CD4-positive, alpha-beta memory T cell (primary cell): ENCODE measurements around the gene SELENOV. TPM values are rescaled to one million over a fixed set of nuclear protein-coding genes. Genes with fewer than 3 reads are reported as not detected.
A peak's percentile ranks its signal among the peaks of the same experiment; 100 is the strongest.

Experiments
- CTCF ChIA-PET: fragments of 350-600 bp; sonication (Branson Sonifier 250); formaldehyde crosslinking; loops from one replicate; lab custom pipeline; 2021; ENCODE audit warnings: inconsistent platforms; ENCODE audit not compliant: partially characterized antibody; lab: Charles Lee
- POLR2A ChIA-PET: fragments of 350-600 bp; sonication (Branson Sonifier 250); formaldehyde crosslinking; loops from one replicate; lab custom pipeline; 2021; ENCODE audit not compliant: partially characterized antibody; lab: Charles Lee
- DNase-seq, 5 donors: peaks; one replicate each; pipeline versions ENCODE4 v3.0.0 to v3.0.0-alpha.2; 2020 to 2022; ENCODE audit warnings: mixed read lengths in 1 of 5
- H3K27ac ChIP-seq: one replicate; pipeline ENCODE4 v1.7.0; 2013; ENCODE audit warnings: low read depth, low read length
- H3K27me3 ChIP-seq: 2 replicates; pipeline ENCODE4 v1.7.0; 2013; ENCODE audit warnings: mild to moderate bottlenecking, low read length, moderate library complexity; ENCODE audit not compliant: insufficient read depth
- H3K36me3 ChIP-seq: 2 replicates; pipeline ENCODE4 v1.7.0; 2013; ENCODE audit warnings: mild to moderate bottlenecking, low read length, moderate library complexity; ENCODE audit not compliant: insufficient read depth
- H3K4me1 ChIP-seq: 2 replicates; pipeline ENCODE4 v1.7.0; 2013; ENCODE audit warnings: mild to moderate bottlenecking, low read length, moderate library complexity; ENCODE audit not compliant: insufficient read depth
- H3K4me3 ChIP-seq, 2 donors: one replicate each; pipeline ENCODE4 v1.7.0; 2013; ENCODE audit warnings: low read length in 2 of 2, mild to moderate bottlenecking in 1 of 2
- H3K9me3 ChIP-seq, 2 donors: one replicate each; pipeline ENCODE4 v1.7.0; 2013; ENCODE audit warnings: low read length in 2 of 2, control low read depth in 1 of 2; ENCODE audit not compliant: control insufficient read depth in 1 of 2
- H3K27ac Mint-ChIP-seq, 7 donors: one replicate each; pipeline ENCODE4 v1.8.0; 2020 to 2021; ENCODE audit warnings: mixed read lengths in 7 of 7, mild to moderate bottlenecking in 6 of 7, inconsistent platforms in 3 of 7, moderate library complexity in 3 of 7
- H3K27me3 Mint-ChIP-seq, 2 donors: one replicate each; pipeline ENCODE4 v1.8.0; 2020 to 2021; ENCODE audit warnings: mixed read lengths in 2 of 2
- H3K36me3 Mint-ChIP-seq, 2 donors: one replicate each; pipeline ENCODE4 v1.8.0; 2020 to 2021; ENCODE audit warnings: mixed read lengths in 2 of 2, inconsistent platforms in 1 of 2, mild to moderate bottlenecking in 1 of 2
- H3K4me1 Mint-ChIP-seq, 4 donors: one replicate each; pipeline ENCODE4 v1.8.0; 2020 to 2021; ENCODE audit warnings: mixed read lengths in 4 of 4, mild to moderate bottlenecking in 1 of 4
- H3K4me3 Mint-ChIP-seq, 8 donors: one replicate each; pipeline ENCODE4 v1.8.0; 2020 to 2021; ENCODE audit warnings: mixed read lengths in 8 of 8, mild to moderate bottlenecking in 7 of 8, moderate library complexity in 6 of 8, inconsistent platforms in 3 of 8
- H3K9me3 Mint-ChIP-seq, 8 donors: one replicate each; pipeline ENCODE4 v1.8.0; 2020 to 2021; ENCODE audit warnings: mixed read lengths in 8 of 8, mild to moderate bottlenecking in 5 of 8, inconsistent platforms in 3 of 8, moderate library complexity in 1 of 8
- intact Hi-C: fragments of 100-400 bp; cut with micrococcal nuclease; formaldehyde crosslinking; loops from one replicate; pipeline ENCODE4 v1.15.1; 2023
- polyA plus RNA-seq, 2 donors: library from polyadenylated mRNA; unstranded; fragments of 300-500 nt; fragmentation: Illumina TruSeq; gene quantifications; one replicate each; pipeline ENCODE4 v1.2.3, GENCODE V29; 2021
- total RNA-seq, 2 experiments: library from RNA; stranded (reverse); gene quantifications; one replicate each; pipeline ENCODE4 v1.2.3, GENCODE V29; 2021

Gene SELENOV
- total and polyA plus RNA-seq, 4 experiments from 2014 or later, result not detected

DNA sequence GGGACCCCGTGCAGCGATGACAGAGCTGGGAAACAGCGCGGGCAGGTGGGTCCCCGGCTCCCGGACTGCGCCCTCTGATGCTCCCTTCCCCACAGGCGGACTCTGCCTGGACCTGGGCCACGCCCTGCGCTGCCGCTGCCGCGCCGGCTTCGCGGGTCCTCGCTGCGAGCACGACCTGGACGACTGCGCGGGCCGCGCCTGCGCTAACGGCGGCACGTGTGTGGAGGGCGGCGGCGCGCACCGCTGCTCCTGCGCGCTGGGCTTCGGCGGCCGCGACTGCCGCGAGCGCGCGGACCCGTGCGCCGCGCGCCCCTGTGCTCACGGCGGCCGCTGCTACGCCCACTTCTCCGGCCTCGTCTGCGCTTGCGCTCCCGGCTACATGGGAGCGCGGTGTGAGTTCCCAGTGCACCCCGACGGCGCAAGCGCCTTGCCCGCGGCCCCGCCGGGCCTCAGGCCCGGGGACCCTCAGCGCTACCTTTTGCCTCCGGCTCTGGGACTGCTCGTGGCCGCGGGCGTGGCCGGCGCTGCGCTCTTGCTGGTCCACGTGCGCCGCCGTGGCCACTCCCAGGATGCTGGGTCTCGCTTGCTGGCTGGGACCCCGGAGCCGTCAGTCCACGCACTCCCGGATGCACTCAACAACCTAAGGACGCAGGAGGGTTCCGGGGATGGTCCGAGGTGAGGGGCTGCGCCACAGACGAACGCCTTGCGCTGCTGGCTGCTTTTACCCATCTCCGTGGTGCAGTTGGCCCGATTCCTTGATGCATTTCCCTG lies 7.8 kb upstream of the SELENOV start:
- Mint-ChIP-seq H3K4me1 (peaks cover 9 to 38% (median 21%) of the 10 kb centered on the region in 4 donors), H3K36me3 (no peaks in the 10 kb centered on the region), H3K9me3 (peaks cover 0 to 2% (median 0%) of the 10 kb centered on the region in 8 donors), H3K4me3 (peak overlapping the region; percentile 72 to 86 (median 82)), H3K27me3 (peaks cover 25 to 48% of the 10 kb centered on the region in 2 donors), H3K27ac (peak overlapping the region in 2 of 7 donors; percentile 35 to 67)
- intact Hi-C loops, result no loop called here
- Histone ChIP-seq H3K27me3 (peaks cover 11% of the 10 kb centered on the region), H3K4me3 (peak overlapping the region in 1 of 2 donors; percentile 32), H3K9me3 (no peaks in the 10 kb centered on the region), H3K4me1 (peaks cover 19% of the 10 kb centered on the region), H3K27ac (no peak overlapping the region), H3K36me3 (no peaks in the 10 kb centered on the region)
- DNase-seq, result peak in 4 of 5 donors; percentile 37 to 47 (median 43)
- ChIA-PET POLR2A (no interaction called here), CTCF (interaction anchor here (2.1 to 2.5 kb wide), 2 partner anchors 26 to 67 kb away, joined by 7 to 12 read pairs; partner anchors contain the start of gene EID2B)

DNA sequence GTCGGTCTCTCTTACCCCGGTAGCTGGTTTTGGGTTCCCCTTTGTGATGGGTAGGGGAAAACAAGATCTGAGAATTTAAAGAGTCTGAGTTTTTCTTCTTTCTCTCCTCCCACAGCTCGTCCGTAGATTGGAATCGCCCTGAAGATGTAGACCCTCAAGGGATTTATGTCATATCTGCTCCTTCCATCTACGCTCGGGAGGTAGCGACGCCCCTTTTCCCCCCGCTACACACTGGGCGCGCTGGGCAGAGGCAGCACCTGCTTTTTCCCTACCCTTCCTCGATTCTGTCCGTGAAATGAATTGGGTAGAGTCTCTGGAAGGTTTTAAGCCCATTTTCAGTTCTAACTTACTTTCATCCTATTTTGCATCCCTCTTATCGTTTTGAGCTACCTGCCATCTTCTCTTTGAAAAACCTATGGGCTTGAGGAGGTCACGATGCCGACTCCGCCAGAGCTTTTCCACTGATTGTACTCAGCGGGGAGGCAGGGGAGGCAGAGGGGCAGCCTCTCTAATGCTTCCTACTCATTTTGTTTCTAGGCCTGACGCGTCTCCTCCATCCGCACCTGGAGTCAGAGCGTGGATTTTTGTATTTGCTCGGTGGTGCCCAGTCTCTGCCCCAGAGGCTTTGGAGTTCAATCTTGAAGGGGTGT lies 7.1 kb upstream of the SELENOV start:
- Histone ChIP-seq H3K27ac (no peak overlapping the region), H3K36me3 (no peaks in the 10 kb centered on the region), H3K9me3 (no peaks in the 10 kb centered on the region), H3K4me3 (peak overlapping the region in 1 of 2 donors; percentile 32), H3K4me1 (peaks cover 15% of the 10 kb centered on the region), H3K27me3 (peaks cover 11% of the 10 kb centered on the region)
- Mint-ChIP-seq H3K4me3 (peak overlapping the region; percentile 60 to 86 (median 81)), H3K9me3 (peaks cover 0 to 2% (median 0%) of the 10 kb centered on the region in 8 donors), H3K27ac (peak overlapping the region in 1 of 7 donors; percentile 35), H3K4me1 (peaks cover 9 to 38% (median 21%) of the 10 kb centered on the region in 4 donors), H3K27me3 (peaks cover 28 to 51% of the 10 kb centered on the region in 2 donors), H3K36me3 (no peaks in the 10 kb centered on the region)
- DNase-seq, result no peak
- ChIA-PET CTCF (interaction anchor here (2.1 to 2.5 kb wide), 2 partner anchors 25 to 68 kb away, joined by 7 to 12 read pairs; partner anchors contain the start of gene EID2B), POLR2A (interaction anchor here (1.1 kb wide), 1 partner anchor 62 kb away, joined by 4 read pairs; the partner anchor contains the start of gene SUPT5H)
- intact Hi-C loops, result no loop called here

DNA sequence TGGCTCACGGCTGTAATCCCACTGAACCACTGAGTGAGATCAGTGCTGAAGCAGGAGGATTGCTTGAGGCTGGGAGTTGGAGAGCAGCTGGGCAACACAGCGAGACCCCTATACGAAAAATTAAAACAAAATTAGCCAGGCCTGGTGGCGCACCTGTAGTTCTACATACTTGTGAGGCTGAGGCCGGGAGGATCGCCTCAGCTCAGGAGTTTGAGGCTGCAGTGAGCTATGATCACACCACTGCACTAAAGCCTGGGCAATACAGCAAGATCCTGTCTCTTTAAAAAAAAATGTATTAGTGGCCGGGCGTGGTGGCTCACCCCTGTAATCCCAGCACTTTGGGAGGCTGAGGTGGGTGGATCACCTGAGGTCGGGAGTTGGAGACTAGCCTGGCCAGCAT lies 6.3 kb upstream of the SELENOV start:
- Histone ChIP-seq H3K4me3 (no peak overlapping the region), H3K27ac (no peak overlapping the region), H3K9me3 (no peaks in the 10 kb centered on the region), H3K27me3 (peaks cover 6% of the 10 kb centered on the region), H3K36me3 (no peaks in the 10 kb centered on the region), H3K4me1 (peaks cover 10% of the 10 kb centered on the region)
- POLR2A ChIA-PET, result interaction anchor here (1.1 kb wide), 1 partner anchor 63 kb away, joined by 4 read pairs; the partner anchor contains the start of gene SUPT5H
- H3K27ac Mint-ChIP-seq, result peak overlapping the region in 1 of 7 donors; percentile 7
- no peak overlapping the region for H3K4me3 Mint-ChIP-seq
- no peak for DNase-seq
- H3K36me3 Mint-ChIP-seq, result no peaks in the 10 kb centered on the region
- intact Hi-C loops, result no loop called here
- H3K4me1 Mint-ChIP-seq, result peaks cover 7 to 33% (median 16%) of the 10 kb centered on the region in 4 donors
- peaks cover 33 to 49% of the 10 kb centered on the region in 2 donors for H3K27me3 Mint-ChIP-seq
- H3K9me3 Mint-ChIP-seq, result peaks cover 0 to 2% (median 0%) of the 10 kb centered on the region in 8 donors
- CTCF ChIA-PET, result interaction anchor here (0.8 kb wide), 1 partner anchor 24 kb away, joined by 3 read pairs; the partner anchor contains the start of gene EID2B

DNA sequence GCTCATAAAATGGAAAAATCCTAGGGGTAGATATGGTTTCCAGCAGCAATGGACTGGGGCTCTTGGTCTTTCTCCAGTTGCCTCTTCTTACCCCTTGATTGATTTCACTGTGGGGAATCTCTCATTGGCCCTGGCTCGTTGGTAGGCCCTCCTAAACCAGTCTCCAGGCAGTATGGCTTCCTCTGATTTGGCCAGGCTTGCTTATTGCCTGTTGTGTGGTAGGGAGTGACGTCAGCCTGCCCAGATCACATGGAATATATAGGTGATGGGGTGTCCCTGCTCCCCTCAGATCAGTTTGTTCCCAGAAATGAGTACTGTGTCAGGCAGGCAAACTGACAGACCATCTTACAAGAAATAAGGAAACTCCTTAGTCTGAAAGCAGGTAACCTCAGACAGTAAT lies 5.7 kb upstream of the SELENOV start:
- H3K27me3 Mint-ChIP-seq, result peaks cover 35 to 47% of the 10 kb centered on the region in 2 donors
- CTCF ChIA-PET, result interaction anchor here (0.8 kb wide), 1 partner anchor 23 kb away, joined by 3 read pairs; the partner anchor contains the start of gene EID2B
- peaks cover 5 to 27% (median 16%) of the 10 kb centered on the region in 4 donors for H3K4me1 Mint-ChIP-seq

DNA sequence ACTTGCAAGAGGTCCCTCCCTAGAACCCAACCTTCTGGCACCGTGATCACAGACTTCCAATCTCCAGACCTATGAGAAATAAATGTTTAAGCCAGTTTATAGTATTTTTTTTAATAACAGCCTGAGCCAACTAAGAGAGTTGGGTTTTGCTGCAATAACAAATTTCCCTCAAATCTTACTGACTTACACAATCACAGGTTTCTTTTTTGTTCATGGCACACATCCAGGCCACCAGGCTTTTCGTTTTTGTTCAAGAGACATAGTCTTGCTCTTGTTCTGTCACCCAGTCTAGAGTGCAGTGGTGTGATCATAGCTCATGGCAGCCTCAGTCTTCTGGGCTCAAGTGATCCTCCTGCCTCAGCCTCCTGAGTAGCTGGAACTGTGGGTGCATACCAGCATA lies 2.0 kb upstream of the SELENOV start:
- Histone ChIP-seq H3K4me3 (no peak overlapping the region), H3K36me3 (no peaks in the 10 kb centered on the region), H3K9me3 (no peaks in the 10 kb centered on the region), H3K27ac (no peak overlapping the region), H3K27me3 (peaks cover 19% of the 10 kb centered on the region), H3K4me1 (peaks cover 18% of the 10 kb centered on the region)
- intact Hi-C loops, result no loop called here
- ChIA-PET CTCF (interaction anchor here (0.7 kb wide), 1 partner anchor 10 kb away, joined by 3 read pairs; no protein-coding TSS in a partner anchor), POLR2A (no interaction called here)
- H3K4me1 Mint-ChIP-seq, result peaks cover 7 to 24% (median 14%) of the 10 kb centered on the region in 4 donors
- no peaks in the 10 kb centered on the region for H3K9me3 Mint-ChIP-seq
- H3K27ac Mint-ChIP-seq, result no peak overlapping the region
- DNase-seq, result no peak
- peaks cover 37 to 44% of the 10 kb centered on the region in 2 donors for H3K27me3 Mint-ChIP-seq
- no peaks in the 10 kb centered on the region for H3K36me3 Mint-ChIP-seq
- peak overlapping the region in 1 of 8 donors; percentile 41 for H3K4me3 Mint-ChIP-seq

More for the DNA sequence above, 5.7 kb upstream of the SELENOV start:
- intact Hi-C loops, result no loop called here
- Histone ChIP-seq H3K27me3 (peaks cover 9% of the 10 kb centered on the region), H3K36me3 (no peaks in the 10 kb centered on the region), H3K4me3 (no peak overlapping the region), H3K9me3 (no peaks in the 10 kb centered on the region), H3K27ac (no peak overlapping the region), H3K4me1 (peaks cover 10% of the 10 kb centered on the region)
- POLR2A ChIA-PET, result interaction anchor here (1.1 kb wide), 1 partner anchor 64 kb away, joined by 4 read pairs; the partner anchor contains the start of gene SUPT5H
- Mint-ChIP-seq H3K9me3 (peaks cover 0 to 2% (median 0%) of the 10 kb centered on the region in 8 donors), H3K27ac (no peak overlapping the region), H3K4me3 (no peak overlapping the region), H3K36me3 (no peaks in the 10 kb centered on the region)
- DNase-seq, result no peak

DNA sequence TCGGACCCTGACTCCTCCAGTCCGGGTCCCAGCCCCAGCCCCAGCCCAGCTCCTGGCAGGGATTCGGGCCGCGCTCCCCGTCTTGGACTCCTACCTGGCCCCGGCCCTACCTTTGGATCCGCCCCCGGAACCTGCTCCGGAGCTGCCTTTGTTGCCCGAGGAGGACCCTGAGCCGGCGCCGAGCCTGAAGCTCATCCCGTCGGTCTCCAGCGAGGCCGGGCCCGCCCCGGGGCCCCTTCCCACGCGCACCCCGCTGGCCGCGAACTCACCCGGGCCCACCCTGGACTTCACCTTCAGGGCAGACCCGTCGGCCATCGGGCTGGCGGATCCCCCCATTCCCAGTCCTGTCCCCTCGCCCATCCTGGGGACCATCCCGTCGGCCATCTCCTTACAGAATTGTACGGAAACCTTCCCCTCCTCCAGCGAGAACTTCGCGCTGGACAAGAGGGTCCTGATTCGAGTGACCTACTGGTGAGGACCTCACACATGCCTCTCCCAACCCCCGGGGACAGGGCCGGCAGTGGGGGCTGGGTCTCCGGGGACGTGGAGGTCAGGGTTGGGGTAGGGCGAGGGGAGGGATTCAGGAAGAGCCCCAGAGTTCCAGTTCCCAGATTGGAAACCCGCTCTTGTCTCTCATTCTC lies 732 bp downstream of the SELENOV start:
- intact Hi-C loops, result no loop called here
- Histone ChIP-seq H3K4me1 (peaks cover 18% of the 10 kb centered on the region), H3K4me3 (peak overlapping the region in 1 of 2 donors; percentile 35), H3K27me3 (peaks cover 19% of the 10 kb centered on the region), H3K27ac (no peak overlapping the region), H3K36me3 (no peaks in the 10 kb centered on the region), H3K9me3 (no peaks in the 10 kb centered on the region)
- ChIA-PET CTCF (interaction anchor here (1.1 to 1.6 kb wide), 2 partner anchors 17 to 41 kb away, joined by 4 to 5 read pairs; partner anchors contain the start of gene EID2B), POLR2A (no interaction called here)
- peak overlapping the region; percentile 13 to 86 (median 67) for H3K4me3 Mint-ChIP-seq
- no peak overlapping the region for H3K27ac Mint-ChIP-seq
- peaks cover 0 to 2% (median 0%) of the 10 kb centered on the region in 8 donors for H3K9me3 Mint-ChIP-seq
- peak in 1 of 5 donors; percentile 5 for DNase-seq
- peaks cover 34 to 38% of the 10 kb centered on the region in 2 donors for H3K27me3 Mint-ChIP-seq
- H3K4me1 Mint-ChIP-seq, result peaks cover 7 to 19% (median 13%) of the 10 kb centered on the region in 4 donors
- no peaks in the 10 kb centered on the region for H3K36me3 Mint-ChIP-seq
